GM20000 (cell line): ENCODE results near the gene ATP1A4.

Source experiments
- DNase-seq: peaks from one replicate; pipeline ENCODE4 v3.0.0; 2012; ENCODE audit warnings: low spot score
- TF ChIP-seq, protein P1 (sequence below): IDR thresholded peaks from 2 replicates; pipeline ENCODE4 v1.5.1; 2012; ENCODE audit warnings: mild to moderate bottlenecking, control low read depth; ENCODE audit errors: extremely low read depth, missing control alignments

ATP1A4 gene

GRCh38 chr1:160193832-160194736 lies 42.7 kb downstream of the ATP1A4 start:
- DNase-seq, result no peak
- TF ChIP-seq, protein P1, sequence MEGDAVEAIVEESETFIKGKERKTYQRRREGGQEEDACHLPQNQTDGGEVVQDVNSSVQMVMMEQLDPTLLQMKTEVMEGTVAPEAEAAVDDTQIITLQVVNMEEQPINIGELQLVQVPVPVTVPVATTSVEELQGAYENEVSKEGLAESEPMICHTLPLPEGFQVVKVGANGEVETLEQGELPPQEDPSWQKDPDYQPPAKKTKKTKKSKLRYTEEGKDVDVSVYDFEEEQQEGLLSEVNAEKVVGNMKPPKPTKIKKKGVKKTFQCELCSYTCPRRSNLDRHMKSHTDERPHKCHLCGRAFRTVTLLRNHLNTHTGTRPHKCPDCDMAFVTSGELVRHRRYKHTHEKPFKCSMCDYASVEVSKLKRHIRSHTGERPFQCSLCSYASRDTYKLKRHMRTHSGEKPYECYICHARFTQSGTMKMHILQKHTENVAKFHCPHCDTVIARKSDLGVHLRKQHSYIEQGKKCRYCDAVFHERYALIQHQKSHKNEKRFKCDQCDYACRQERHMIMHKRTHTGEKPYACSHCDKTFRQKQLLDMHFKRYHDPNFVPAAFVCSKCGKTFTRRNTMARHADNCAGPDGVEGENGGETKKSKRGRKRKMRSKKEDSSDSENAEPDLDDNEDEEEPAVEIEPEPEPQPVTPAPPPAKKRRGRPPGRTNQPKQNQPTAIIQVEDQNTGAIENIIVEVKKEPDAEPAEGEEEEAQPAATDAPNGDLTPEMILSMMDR, result no peak

GRCh38 chr1:160194737-160195059 lies 43.3 kb downstream of the ATP1A4 start:
- DNase-seq, result no peak
- TF ChIP-seq, protein P1, result no peak

DNA sequence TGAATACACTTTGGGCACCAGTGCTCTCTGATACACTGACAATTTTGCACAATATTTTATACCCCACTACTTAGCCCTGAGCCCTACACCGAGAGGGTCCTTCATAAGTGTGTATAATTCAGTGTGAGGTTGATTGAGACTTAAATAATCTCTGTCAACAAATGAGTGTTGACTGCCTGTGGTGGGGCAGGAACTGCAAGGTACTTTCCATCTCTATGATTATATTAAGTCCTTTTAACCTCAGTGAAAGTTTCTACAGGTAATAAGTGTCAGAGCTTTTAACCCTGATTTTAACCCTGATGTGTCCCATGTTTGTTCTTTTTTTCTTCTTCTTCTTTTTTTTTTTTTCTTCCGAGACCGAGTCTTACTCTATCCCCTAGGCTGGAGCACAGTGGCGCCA lies 44.7 kb downstream of the ATP1A4 start:
- no peak for DNase-seq

GRCh38 chr1:160197231-160197630 lies 45.8 kb downstream of the ATP1A4 start:
- TF ChIP-seq, protein P1, result no peak
- DNase-seq, result no peak

More for the DNA sequence above, 44.7 kb downstream of the ATP1A4 start:
- TF ChIP-seq, protein P1, result no peak

GRCh38 chr1:160200786-160201185 lies 49.4 kb downstream of the ATP1A4 start:
- no peak for DNase-seq
- TF ChIP-seq, protein P1, result no peak

- DNase-seq, result peak; percentile 79
- TF ChIP-seq, protein P1, result no peak
Measured at GRCh38 chr1:160204526-160205241, 53.3 kb downstream of the ATP1A4 start.
